GM18508 (cell line): ENCODE results near the gene LTV1.
A peak's percentile ranks its signal among the peaks of the same experiment; 100 is the strongest.

Source experiments
- ATAC-seq: cut with Tn5 transposase; IDR thresholded peaks from one replicate; pipeline ENCODE4 v1.9.1; 2021; ENCODE audit warnings: moderate number of reproducible peaks; ENCODE audit not compliant: insufficient read depth, unreplicated experiment

LTV1 gene

GRCh38 chr6:143882401-143882930 is 39.3 kb downstream of the LTV1 start:
- ATAC-seq, result no peak

GRCh38 chr6:143884216-143884900 is 41.2 kb downstream of the LTV1 start:
- ATAC-seq, result no peak

GRCh38 chr6:143885116-143885515 is 42.0 kb downstream of the LTV1 start:
- ATAC-seq, result no peak

GRCh38 chr6:143894655-143895054 is 51.5 kb downstream of the LTV1 start:
- ATAC-seq, result no peak

GRCh38 chr6:143896126-143896860 is 53.2 kb downstream of the LTV1 start:
- no peak for ATAC-seq

GRCh38 chr6:143900358-143900757 is 57.2 kb downstream of the LTV1 start:
- ATAC-seq, result no peak

- ATAC-seq, result peak; percentile 95
Observed at GRCh38 chr6:143901885-143902750, 59.0 kb downstream of the LTV1 start.

- ATAC-seq, result no peak
Observed at GRCh38 chr6:143902827-143903226, 59.7 kb downstream of the LTV1 start.

- no peak for ATAC-seq
Observed at GRCh38 chr6:143911028-143911427, 67.9 kb downstream of the LTV1 start.

GRCh38 chr6:143912671-143913070 is 69.5 kb downstream of the LTV1 start:
- no peak for ATAC-seq
